Stimulated activated CD4-positive, alpha-beta T cell treated with anti-CD3 and anti-CD28 coated beads, Interleukin-1b, Interleukin-23, amount 100 ng/mL, for 1 hour (primary cell): Measurements from ENCODE around the gene RABGAP1L.
"Not testable (repeated sequence)": the region's sequence is repeated elsewhere in the genome, so short reads cannot be mapped to it uniquely, and the experiment has no call there.

Experiments used
- DNase-seq, 2 donors: peaks; one replicate each; pipeline ENCODE4 v3.0.0-alpha.2; 2020; ENCODE audit warnings: low read depth in 2 of 2

Gene RABGAP1L

DNA sequence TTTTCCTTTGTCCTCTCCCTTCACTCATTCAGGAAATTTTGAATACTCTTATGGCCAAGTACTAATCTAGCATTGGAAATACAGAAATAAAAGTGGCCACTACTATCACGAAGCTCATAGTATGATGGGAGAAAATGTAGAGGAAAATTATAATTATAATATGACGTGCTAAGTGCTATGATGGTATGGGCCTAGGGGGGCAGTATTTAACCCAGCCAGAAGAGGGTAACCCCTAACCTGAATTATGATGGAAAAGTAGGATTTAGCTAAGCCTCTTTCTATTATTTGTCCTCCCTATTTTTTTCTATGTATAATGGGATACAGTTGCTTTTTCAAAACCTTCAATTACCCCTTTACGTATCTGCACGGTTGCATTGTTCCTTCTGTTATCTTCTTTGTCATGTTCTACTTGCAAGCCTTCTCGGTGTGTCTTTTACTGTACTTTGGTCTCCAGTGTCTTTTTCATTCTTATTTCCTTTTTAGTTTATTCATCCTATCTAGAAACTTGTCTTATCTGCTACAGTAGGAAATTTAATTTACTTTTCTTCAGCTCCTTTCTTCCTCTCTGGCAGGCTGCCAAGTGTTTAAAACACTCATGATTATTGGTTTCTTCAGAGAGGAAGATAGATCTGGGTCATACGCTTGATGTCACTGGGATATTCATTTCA is 199.6 kb downstream of the RABGAP1L start:
- no peak for DNase-seq

DNA sequence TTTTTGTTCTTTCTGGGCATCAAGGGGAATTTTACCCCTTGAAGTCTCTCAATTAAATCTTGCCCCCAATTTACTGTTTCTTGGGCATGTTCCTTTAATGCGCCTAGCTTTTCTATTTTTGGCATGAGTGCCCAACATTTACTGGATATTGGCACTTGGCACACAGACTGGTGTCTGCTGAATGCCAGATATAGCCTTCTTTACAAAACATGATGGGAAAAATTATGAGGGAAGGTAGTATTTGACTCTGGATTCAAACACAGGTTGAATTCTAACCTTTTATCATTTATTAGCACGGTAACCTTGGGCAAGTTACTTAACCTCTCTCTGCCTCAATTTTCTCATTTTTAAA is 200.1 kb downstream of the RABGAP1L start:
- no peak for DNase-seq

DNA sequence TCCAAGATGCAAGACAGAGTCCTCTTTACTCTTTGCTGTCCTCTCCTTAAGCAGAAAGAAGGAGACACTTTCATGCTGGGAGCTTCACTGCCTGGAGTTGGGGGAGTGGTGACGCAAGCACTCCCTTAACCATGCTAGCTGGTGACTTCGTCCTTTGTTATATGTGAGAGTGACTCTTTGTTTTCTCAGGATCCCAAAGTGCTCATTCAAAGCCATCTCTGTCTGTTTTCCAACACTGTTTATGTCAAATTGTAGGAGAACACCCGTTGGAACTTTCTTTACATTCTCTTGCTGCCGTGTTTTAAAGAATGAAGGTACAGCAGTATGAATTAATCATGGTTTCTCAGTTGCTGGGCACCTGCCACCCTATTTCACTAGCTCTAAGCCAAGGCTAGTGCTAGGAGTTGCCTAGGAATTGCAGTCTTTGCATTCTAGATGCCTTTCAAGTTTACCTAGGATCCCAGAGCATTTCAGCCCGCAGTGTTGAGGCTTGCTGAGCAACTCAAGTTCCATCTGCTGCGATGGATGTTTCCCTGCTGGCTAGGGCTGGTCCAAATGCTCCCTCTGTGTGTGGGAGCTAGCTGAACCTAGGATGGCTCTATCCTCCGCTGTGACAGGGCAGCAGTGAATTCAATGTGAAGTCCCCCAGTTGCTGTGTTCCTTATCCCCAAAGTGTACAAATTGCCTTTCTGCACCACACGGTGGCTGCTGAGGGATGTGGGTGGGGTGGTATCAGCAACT is 205.8 kb downstream of the RABGAP1L start:
- DNase-seq = no peak

DNA sequence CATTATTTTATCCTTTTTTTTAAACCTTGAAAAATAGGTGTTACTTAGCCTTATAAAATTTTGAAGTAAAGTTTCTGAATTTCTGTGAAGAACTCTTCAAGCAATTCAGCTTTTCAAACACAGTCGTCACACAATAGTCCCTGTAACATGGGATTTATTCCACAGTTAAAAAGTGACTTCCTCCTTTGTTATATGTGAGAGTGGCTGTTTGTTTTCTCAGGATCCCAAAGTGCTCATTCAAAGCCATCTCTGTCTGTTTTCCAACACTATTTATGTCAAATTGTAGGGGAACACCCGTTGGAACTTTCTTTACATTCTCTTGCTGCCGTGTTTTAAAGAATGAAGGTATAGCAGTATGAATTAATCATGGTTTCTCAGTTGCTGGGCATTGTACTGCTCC is 207.6 kb downstream of the RABGAP1L start:
- DNase-seq = no peak

DNA sequence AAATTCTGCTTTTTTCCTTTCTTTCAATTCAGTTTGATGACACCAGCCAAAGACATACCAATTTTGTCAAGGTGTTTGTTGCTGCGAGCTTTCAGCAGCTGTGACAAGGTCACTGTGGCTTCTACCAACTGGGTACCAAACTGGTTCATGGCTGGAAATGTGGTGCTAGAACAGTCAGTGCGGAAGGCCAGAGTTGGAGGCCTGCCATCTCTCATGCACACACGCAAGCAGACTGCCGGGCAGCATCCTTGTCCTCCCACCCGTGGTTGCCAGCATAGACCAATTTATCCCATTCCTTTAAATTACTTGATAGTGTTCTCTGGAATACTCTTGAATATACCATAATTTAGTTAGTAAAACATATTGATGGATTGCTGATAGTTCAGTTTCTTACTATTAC is 208.6 kb downstream of the RABGAP1L start:
- no peak for DNase-seq

DNA sequence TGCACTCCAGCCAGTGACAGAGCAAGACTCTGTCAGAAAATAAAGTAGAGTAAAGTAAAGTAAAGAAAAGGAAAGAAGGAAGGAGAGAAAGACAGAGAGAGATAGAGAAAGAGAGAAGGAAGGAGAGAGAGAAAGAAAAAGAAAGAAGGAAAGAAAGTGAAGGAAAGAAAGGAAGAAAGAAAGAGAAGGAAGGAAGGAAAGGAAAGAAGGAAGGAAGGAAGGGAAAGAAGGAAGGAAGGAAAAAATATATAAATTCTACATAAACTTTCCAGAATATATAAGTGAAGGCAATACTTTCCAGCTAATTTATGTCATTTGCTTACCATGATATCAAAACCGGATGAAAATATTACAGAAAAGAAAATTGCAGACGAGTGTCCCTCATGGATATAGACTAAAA is 216.7 kb downstream of the RABGAP1L start:
- no peak for DNase-seq

DNA sequence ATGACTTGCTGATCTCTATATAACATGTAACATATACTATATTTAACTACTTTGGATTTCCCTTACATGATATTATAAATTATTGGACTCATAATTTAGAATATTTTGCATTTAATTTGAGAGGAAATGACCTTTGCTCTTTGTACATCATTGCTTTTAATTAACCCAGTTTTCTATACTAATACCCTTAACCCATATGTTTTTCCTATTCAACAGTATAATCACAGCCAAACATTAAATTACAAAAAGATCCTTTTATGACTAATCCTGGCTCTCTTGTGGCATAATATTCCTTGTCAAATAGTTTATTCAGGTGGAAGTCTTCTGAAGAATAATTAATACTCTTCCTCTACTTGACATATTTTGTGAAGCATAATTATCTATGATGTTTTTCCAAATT is 232.4 kb downstream of the RABGAP1L start:
- DNase-seq = no peak

DNA sequence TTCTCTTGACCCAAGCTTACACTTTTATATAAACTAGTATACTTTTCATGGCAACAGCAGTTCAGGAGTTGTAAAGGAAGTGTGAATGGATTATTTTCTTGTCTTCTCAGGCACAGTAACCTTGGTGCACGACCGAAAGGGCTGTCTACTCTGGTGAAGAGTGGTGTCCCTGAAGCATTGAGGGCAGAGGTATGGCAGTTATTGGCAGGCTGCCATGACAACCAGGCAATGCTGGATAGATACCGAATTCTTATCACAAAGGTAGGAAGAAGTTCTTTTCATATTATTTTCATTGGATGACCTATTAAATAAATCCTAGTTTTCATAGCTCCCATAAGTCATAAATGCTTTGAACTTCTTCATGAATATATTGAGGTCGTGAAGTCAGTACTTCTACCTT is 234.6 kb downstream of the RABGAP1L start:
- DNase-seq = no peak

DNA sequence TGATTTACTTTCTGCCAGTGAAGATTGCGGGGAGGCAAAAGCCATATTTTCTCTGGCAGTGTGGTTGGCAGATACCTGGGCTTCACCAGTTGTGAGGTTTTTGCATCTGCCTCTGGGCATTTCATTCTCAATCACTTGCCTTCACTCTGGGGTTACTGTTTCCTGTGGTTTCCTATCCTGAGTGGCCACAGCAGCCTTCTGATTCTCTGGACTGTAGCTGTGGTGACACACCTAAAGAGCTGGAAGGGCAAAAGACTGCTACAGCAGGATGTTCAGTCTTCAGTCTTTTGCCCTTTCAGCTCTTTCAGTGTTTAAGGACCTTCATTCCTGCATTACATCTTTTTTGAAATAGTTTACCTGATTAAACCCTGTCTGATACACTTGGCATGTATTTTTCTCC is 237.9 kb downstream of the RABGAP1L start:
- no peak for DNase-seq

DNA sequence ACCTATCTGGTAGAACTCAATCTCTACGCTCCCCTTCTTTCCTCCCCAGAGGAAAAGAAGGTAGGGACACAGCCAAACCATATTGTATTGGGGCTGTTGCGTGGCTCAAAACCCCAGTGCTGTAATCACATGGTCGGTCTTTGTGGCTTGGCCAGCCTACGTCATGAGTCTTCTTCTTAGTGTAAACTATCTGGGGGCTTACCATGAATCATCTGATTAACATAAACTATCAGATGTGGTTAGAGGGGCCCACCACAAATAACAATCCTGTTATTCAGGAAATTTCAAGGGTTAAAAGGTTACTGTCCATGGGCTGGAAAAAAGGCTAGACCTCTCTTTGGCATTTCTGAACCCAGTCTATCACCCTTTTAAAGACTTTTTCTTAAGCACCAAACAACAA is 238.9 kb downstream of the RABGAP1L start:
- DNase-seq = no peak

DNA sequence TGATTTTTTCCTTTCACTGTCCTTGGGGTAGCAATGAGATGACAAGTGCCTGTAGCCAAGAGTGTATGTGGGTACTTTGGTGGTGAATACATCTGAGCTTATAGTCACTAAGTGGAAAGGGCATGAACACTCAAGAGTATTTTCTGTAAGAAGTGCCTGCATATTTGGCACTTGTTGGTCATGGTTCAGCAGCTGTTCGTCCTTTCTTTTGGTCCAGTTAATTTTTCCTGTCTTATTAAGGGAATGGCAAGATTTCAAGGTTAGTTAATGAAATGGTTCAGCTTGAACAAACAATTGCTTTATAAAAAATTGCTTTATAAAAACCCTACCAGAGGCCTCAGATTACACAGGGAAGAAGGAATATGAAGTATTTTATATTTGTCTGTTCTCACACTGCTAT is 239.9 kb downstream of the RABGAP1L start:
- no peak for DNase-seq

DNA sequence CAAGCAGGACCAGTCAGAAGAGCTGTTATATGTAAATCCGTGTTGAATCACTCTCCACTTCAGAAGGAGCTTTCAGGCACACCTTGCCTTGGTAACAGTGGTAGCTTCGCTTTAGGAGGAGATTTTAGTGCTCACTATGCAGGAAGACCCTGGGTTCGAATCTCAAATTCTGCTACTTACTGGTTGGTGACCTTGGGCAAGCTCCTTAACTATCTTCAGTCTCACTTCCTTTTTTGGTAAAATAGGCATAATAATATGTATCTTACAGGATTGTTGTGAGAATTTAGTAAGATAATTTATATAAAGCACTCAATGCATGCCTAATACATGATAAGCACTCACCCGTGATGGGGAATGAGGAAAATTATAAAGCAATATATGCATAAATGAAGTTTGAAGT is 241.8 kb downstream of the RABGAP1L start:
- DNase-seq = no peak

DNA sequence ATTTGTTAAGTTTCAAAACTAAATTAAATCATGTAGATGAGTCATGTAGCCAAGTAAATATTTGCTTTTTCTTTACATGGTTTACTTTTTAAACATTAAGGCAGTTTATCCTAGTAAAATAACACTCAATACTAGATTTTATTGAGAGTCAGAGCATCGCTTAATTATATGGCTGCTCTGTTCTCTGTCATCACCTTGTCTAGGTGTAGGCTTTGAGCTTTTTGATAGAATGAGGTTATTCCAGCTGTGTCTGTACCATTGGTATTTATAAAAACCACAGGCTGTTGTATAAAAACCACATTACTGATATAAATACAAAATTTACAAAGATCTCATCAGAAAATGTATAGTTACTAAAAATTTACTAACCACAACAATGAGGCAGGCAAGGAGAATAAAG is 245.9 kb downstream of the RABGAP1L start:
- no peak for DNase-seq

DNA sequence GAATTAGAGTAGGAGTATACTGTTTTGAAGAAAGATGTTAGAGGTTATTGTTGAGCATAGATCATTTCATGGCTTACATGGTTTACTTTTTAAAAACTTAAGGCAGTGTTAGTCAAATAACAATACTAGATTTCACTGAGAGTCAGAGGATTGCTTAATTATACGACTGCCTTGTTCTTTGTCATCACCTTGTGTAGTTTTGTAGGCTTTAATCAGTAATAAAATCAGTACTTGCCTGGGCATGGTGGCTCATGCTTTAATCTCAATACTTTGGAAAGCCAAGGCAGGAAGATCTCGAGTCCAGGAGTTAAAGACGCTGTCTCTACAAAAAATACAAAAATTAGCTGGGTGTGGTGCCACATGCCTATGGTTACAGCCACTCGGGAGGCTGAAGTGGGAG is 247.1 kb downstream of the RABGAP1L start:
- DNase-seq = no peak

DNA sequence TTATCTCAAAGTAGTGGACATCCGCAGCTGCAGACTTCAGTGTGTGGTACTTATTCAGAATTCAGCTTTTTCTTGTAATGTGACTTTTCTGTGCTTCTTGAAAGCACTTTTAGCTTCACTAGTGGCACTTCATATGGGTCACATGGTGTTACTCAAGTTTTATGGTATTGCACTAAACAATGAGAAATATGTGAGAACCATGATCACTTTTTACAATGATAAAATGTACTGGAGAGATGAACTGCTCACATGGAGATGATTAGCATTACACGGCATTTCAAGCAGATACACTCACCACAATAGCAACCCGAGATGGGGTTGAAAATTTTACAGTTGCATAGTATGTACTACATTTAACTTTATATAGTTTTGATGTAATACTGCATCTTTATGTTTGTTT is 248.3 kb downstream of the RABGAP1L start:
- DNase-seq = no peak

DNA sequence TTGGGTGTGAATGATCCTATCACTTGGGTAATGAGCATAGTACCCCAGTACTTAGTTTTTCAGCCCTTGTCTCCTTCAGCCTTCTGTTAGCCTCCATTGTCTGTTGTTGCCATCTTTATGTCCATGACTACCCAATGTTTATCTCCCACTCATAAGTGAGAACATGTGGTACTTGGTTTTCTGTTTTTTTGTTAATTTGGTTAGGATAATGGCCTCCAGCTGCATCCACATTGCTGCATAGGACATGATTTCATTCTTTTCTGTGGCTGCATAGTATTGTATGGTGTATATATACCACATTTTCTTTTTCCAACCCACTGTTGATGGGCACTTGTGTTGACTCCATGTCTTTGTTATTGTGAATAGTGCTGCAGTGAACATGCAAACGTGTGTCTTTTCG is 248.8 kb downstream of the RABGAP1L start:
- no peak for DNase-seq

DNA sequence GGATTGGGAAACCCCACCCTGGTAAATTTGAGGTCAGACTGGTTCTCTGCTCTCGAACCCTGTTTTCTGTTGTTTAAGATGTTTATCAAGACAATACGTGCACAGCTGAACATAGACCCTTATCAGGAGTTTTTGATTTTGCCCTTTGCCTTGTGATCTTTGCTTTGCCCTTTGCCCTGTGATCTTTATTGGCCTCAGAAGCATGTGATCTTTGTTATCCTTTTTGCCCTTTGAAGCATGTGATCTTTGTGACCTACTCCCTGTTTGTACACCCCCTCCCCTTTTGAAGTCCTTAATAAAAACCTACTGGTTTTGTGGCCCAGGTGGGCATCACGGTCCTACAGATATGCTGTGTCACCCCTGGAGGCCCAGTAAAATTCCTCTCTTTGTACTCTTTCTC is 250.5 kb downstream of the RABGAP1L start:
- not testable (repeated sequence) for DNase-seq

DNA sequence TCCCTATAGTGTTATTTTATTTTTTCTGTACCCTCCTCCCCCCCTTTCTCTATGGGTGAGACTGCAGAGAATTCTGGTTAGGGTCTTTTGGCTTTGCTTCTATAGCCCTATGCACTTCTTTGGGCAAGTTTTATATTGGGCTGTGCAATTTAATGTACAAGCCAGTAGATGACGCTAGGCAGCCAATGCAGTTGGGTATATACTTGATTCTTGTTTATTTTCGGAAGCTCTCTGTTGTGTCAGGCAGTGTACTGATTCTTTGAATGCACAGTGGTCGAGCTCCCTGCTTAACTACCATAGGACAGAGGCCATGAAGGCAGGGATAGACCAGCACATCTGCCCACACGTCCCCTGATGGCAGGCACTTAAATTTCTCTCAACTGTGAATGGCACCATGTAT is 254.3 kb downstream of the RABGAP1L start:
- DNase-seq = no peak

DNA sequence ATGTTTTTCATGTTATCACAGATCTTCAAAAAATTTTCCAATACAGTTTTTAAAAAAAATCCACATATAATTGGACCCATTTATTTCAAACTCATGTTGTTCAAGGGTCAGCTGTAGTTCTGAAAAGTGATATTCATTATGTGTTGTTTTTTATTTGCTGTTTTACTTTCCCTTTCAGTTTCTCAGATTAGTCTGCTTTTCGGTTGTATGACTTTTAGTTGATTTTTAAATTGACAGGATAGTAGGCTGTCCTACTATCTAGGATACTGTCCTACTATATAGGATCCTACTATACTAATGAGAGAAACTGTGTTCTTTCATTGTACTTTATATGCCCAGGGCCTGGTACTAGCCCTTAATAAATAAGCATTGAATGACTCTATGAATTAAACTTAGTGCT is 254.9 kb downstream of the RABGAP1L start:
- DNase-seq = no peak

DNA sequence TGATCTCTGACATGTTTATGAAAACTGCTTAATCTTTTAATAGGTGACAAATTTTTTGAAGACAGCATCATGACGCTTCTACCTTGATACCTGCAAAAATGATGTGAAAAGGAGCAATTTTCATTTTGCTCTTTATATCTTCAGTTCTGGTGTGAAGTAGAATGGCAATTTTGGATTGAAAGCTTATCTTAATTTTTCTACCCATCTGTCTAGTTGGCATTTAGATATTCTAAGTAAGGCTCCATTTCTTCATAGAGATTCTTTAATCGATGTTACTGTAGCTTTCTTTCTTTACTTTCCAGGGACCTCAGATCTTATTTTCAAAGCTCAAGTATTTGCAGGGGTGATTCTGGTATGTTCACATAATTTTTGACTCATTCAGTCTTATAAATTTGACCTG is 256.2 kb downstream of the RABGAP1L start:
- DNase-seq = no peak

DNA sequence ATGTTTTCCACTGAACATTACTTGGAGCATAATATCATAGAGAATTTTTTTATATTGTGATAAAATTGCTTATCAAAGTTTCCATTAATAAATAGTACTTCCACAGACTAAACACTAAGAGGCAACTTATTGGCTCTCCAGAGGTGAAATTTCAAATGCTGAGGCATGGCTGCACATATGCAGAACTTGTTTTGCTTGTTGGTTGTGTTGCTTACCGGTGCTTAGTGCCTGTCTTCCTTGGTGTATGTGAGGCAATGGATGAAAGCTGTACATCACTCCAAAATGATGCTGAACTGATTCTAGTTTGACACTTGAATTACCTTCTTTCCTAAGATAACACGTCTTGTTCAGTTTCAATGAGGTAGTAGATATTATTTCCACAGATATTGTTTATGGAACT is 258.6 kb downstream of the RABGAP1L start:
- no peak for DNase-seq

DNA sequence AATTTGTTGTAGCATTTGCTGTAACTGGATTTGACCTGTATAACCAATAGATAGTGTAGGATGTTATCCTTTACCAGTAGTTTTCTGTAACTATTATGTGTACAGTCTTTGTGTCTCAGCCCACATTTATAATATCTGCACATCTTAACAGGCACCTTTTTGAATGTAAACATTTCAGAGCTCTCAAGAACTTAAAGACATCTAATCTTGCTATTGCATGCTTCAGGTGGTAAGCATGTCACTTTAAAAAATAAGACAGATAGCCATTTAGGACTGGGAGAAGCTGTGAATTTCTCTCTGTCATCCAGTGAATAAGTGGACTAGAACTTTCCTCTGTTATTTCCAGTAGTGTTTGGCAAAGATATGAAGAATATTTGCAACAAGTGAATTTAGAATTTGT is 265.8 kb downstream of the RABGAP1L start:
- no peak for DNase-seq

DNA sequence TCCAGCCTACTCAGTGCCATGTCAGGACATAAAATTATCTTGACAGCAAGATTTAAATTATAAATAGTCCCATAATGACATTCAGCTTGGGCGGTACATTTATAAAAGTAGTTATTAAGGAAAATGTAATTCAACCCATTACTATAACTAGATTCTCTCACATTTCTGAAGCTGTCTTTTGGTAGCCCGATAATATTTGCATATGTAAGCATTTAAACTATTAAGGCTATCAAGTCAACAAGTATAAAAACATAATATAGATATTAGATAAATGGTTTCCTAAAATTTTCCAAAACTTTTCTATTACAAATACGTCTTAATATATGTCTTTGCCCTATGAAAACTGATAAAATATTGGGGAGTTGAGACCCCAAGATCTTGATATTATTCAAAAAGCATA is 266.8 kb downstream of the RABGAP1L start:
- DNase-seq = no peak

DNA sequence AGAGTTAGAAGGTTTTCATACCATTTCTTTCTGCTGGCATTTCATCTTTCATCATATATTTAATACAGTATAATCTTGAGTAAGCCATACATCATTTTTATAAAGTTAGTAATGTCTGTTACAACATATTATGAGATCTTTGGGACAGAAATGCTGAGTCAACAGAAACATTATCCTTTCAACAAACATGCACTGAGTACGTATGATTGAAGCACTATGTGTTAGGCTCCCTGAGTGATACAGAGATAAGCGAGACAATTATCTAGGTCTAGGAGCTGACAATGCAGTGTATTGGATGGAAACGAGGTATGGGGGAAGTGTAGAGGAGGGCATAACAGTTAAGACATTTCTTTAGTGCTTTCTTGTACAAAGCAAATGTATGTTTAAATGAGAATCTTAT is 268.7 kb downstream of the RABGAP1L start:
- no peak for DNase-seq
